ENCODE measurements around the gene HPS4.

HPS4 gene

DNA sequence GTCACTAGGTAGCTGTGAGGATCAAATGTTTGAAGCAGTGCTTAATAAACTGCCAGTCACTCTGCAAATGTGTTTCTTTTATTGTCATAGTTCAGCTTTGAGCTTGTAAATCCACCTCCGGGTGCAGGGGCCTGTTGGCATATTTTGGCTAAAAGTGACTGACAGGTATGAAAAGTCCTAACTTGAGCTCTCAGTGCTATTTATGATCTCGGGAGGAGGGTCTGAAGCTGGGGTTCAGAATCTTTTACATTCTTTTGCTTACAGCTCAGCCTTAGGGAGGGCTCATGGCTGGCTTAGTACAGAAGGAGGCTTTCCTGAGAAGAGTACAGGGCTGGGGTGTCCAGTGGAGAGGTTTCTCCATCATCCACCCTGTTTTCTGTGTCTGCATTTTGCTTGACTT is 53.0 kb downstream of the HPS4 start:
- Histone ChIP-seq H3K79me1 (ENCODE audit: low read length) (peaks cover 2% of the 10 kb centered on the region), H3K4ac (ENCODE audit: low read depth, low read length) (no peak overlapping the region), H3K4me2 (ENCODE audit: low read length) (no peak overlapping the region), H2BK5ac (ENCODE audit: low read length) (no peak overlapping the region), H2BK120ac (ENCODE audit: low read depth, low read length) (no peak overlapping the region), H3K4me1 (ENCODE audit: control insufficient read depth, low read depth, low read length) (peaks cover 4% of the 10 kb centered on the region), H3K27me3 (ENCODE audit: insufficient read depth, low read length, poor library complexity) (no peaks in the 10 kb centered on the region), H3K56ac (ENCODE audit: low read length) (peak overlapping the region; percentile 7), H2AK5ac (ENCODE audit: low read length) (no peak overlapping the region), H3K79me2 (ENCODE audit: control insufficient read depth, insufficient read depth, low read length) (no peaks in the 10 kb centered on the region), H3K27ac (ENCODE audit: low read depth, low read length) (no peak overlapping the region), H3K4me3 (ENCODE audit: low read length) (no peak overlapping the region), H2BK15ac (replicated peaks; ENCODE audit: low read depth) (no peak overlapping the region), H3K23ac (ENCODE audit: low read length) (no peak overlapping the region), H4K8ac (ENCODE audit: low read depth, low read length) (no peak overlapping the region), H3K9ac (ENCODE audit: low read length) (no peak overlapping the region), H3K36me3 (ENCODE audit: control insufficient read depth, insufficient read depth, low read length) (no peaks in the 10 kb centered on the region), H3K18ac (ENCODE audit: low read length) (no peak overlapping the region), H4K5ac (ENCODE audit: low read length) (no peak overlapping the region)
- DNase-seq, result no peak
- no CpG with 5 or more reads among the region's 2 CpGs for WGBS (ENCODE audit: extremely low coverage, insufficient coverage, low lambda C conversion rate)

GRCh38 chr22:26429458-26430286 is 53.9 kb downstream of the HPS4 start:
- DNase-seq, result no peak
- H3K36me3 ChIP-seq (ENCODE audit: control insufficient read depth, insufficient read depth, low read length), result no peaks in the 10 kb centered on the region
- peaks cover 4% of the 10 kb centered on the region for H3K4me1 ChIP-seq (ENCODE audit: control insufficient read depth, low read depth, low read length)
- no peaks in the 10 kb centered on the region for H3K27me3 ChIP-seq (ENCODE audit: insufficient read depth, low read length, poor library complexity)
- H2BK5ac ChIP-seq (ENCODE audit: low read length), result no peak overlapping the region
- peak overlapping the region; percentile 78 for H3K18ac ChIP-seq (ENCODE audit: low read length)
- peak overlapping the region; percentile 58 for H4K8ac ChIP-seq (ENCODE audit: low read depth, low read length)
- H3K9ac ChIP-seq (ENCODE audit: low read length), result peak overlapping the region; percentile 6
- no peak overlapping the region for H2BK120ac ChIP-seq (ENCODE audit: low read depth, low read length)
- no peak overlapping the region for H3K4ac ChIP-seq (ENCODE audit: low read depth, low read length)
- no peak overlapping the region for H4K5ac ChIP-seq (ENCODE audit: low read length)
- no peak overlapping the region for H2BK15ac ChIP-seq (replicated peaks; ENCODE audit: low read depth)
- H3K23ac ChIP-seq (ENCODE audit: low read length), result no peak overlapping the region
- H2AK5ac ChIP-seq (ENCODE audit: low read length), result peak overlapping the region; percentile 25
- H3K4me3 ChIP-seq (ENCODE audit: low read length), result peak overlapping the region; percentile 26
- H3K4me2 ChIP-seq (ENCODE audit: low read length), result peak overlapping the region; percentile 2
- peaks cover 2% of the 10 kb centered on the region for H3K79me1 ChIP-seq (ENCODE audit: low read length)
- H3K79me2 ChIP-seq (ENCODE audit: control insufficient read depth, insufficient read depth, low read length), result no peaks in the 10 kb centered on the region
- H3K27ac ChIP-seq (ENCODE audit: low read depth, low read length), result no peak overlapping the region
- peak overlapping the region; percentile 28 for H3K56ac ChIP-seq (ENCODE audit: low read length)
- no CpG with 5 or more reads among the region's 50 CpGs for WGBS (ENCODE audit: extremely low coverage, insufficient coverage, low lambda C conversion rate)

DNA sequence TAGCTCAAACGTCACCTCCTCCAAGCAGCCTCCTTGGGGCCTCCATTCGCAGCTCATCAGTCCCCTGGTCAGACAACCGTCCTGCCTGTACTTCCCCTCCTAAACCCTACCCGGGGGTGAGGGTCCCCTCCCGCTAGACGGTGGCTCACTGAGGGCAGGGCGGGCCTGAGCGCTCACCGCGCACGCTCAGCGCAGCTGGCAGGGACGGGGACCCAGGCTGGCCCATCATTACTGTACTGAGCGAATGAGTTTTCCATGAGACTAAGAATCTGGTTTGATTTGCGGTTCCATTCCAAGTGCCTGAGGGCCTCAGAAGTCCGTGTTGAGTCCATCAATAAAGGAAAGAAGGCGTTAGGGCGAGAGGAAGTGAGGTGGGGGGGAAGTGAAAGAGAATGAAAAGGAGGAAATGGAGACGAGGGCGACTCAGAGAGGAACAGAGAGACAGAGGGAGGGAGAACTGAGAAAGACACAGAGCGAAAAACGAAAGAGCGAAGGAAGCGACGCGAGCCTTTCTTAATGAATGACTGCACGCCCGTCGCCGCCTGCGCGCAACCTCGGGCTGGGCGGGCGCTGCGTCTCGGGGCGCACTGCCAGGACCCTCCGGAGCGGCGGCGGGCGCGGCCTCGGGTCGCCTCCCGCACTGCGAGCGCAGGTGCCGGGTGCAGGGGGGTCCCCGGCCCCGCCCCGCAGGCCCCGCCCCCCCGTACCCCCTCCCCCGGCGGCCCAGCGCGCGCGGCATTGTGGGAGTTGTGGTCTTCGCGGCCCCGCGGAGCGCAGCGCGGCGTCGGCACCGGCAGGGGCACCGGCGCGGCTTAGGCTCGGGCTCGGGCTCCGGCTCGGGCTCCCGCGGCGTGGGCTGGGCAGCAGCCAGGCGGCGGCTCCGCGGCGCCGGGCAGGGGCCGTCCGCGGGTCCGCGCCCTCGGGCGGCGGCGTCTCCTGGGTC is 54.8 kb downstream of the HPS4 start, which contains the start of gene ASPHD2:
ASPHD2 (plus strand) TSS at position 746 of the 943 bp plus-strand sequence. CDS start 4,356 bp downstream, outside the sequence.
- H3K36me3 ChIP-seq (ENCODE audit: control insufficient read depth, insufficient read depth, low read length), result no peaks in the 10 kb centered on the region
- H3K79me2 ChIP-seq (ENCODE audit: control insufficient read depth, insufficient read depth, low read length), result no peaks in the 10 kb centered on the region
- no peak within 1 kb of the TSS for H2BK15ac ChIP-seq (replicated peaks; ENCODE audit: low read depth)
- no peak within 1 kb of the TSS for H2BK5ac ChIP-seq (ENCODE audit: low read length)
- H3K4me1 ChIP-seq (ENCODE audit: control insufficient read depth, low read depth, low read length), result peaks cover 4% of the 10 kb centered on the region
- H3K23ac ChIP-seq (ENCODE audit: low read length), result peak within 1 kb of the TSS; percentile 96
- H4K8ac ChIP-seq (ENCODE audit: low read depth, low read length), result peak within 1 kb of the TSS; percentile 58
- H3K4me2 ChIP-seq (ENCODE audit: low read length), result peak within 1 kb of the TSS; percentile 94
- H2BK120ac ChIP-seq (ENCODE audit: low read depth, low read length), result no peak within 1 kb of the TSS
- H4K5ac ChIP-seq (ENCODE audit: low read length), result no peak within 1 kb of the TSS
- peak within 1 kb of the TSS; percentile 25 for H2AK5ac ChIP-seq (ENCODE audit: low read length)
- no peak within 1 kb of the TSS for H3K4ac ChIP-seq (ENCODE audit: low read depth, low read length)
- no peak within 1 kb of the TSS for H3K27ac ChIP-seq (ENCODE audit: low read depth, low read length)
- H3K56ac ChIP-seq (ENCODE audit: low read length), result peak within 1 kb of the TSS; percentile 92
- peaks cover 2% of the 10 kb centered on the region for H3K79me1 ChIP-seq (ENCODE audit: low read length)
- H3K9ac ChIP-seq (ENCODE audit: low read length), result peak within 1 kb of the TSS; percentile 78
- peak within 1 kb of the TSS; percentile 76 for H3K4me3 ChIP-seq (ENCODE audit: low read length)
- H3K18ac ChIP-seq (ENCODE audit: low read length), result peak within 1 kb of the TSS; percentile 78
- no peaks in the 10 kb centered on the region for H3K27me3 ChIP-seq (ENCODE audit: insufficient read depth, low read length, poor library complexity)
- no CpG with 5 or more reads among the region's 96 CpGs for WGBS (ENCODE audit: extremely low coverage, insufficient coverage, low lambda C conversion rate)
- peak; percentile 68 for DNase-seq

DNA sequence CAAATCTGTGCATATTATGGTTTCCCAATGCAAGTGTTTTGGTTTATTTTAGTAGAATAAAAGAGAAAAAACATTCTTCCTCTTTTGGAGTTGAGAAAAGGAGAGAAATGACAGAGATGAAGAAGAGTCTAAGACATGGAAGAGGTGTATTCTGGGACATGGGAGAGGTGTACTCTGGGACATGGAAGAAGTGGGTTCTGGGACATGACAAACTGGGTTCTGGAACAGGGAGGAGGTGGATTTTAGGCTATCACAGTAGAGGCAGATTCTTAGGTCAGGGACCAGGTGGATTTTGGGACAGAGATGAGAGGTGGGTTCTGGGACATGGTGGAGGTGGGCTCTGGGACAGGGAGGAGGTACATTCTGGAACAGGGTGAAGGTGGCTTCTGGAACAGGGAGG is 56.7 kb downstream of the HPS4 start:
- no peaks in the 10 kb centered on the region for H3K27me3 ChIP-seq (ENCODE audit: insufficient read depth, low read length, poor library complexity)
- no peak overlapping the region for H2BK5ac ChIP-seq (ENCODE audit: low read length)
- no peak overlapping the region for H4K5ac ChIP-seq (ENCODE audit: low read length)
- H3K23ac ChIP-seq (ENCODE audit: low read length), result no peak overlapping the region
- no peak overlapping the region for H2BK120ac ChIP-seq (ENCODE audit: low read depth, low read length)
- no peak overlapping the region for H2AK5ac ChIP-seq (ENCODE audit: low read length)
- H3K9ac ChIP-seq (ENCODE audit: low read length), result no peak overlapping the region
- no peak overlapping the region for H3K4me2 ChIP-seq (ENCODE audit: low read length)
- H3K4me1 ChIP-seq (ENCODE audit: control insufficient read depth, low read depth, low read length), result peaks cover 4% of the 10 kb centered on the region
- H3K18ac ChIP-seq (ENCODE audit: low read length), result no peak overlapping the region
- no peaks in the 10 kb centered on the region for H3K36me3 ChIP-seq (ENCODE audit: control insufficient read depth, insufficient read depth, low read length)
- no peak overlapping the region for H3K4ac ChIP-seq (ENCODE audit: low read depth, low read length)
- no peak for DNase-seq
- H2BK15ac ChIP-seq (replicated peaks; ENCODE audit: low read depth), result no peak overlapping the region
- no peak overlapping the region for H4K8ac ChIP-seq (ENCODE audit: low read depth, low read length)
- H3K56ac ChIP-seq (ENCODE audit: low read length), result no peak overlapping the region
- peaks cover 2% of the 10 kb centered on the region for H3K79me1 ChIP-seq (ENCODE audit: low read length)
- H3K79me2 ChIP-seq (ENCODE audit: control insufficient read depth, insufficient read depth, low read length), result no peaks in the 10 kb centered on the region
- no peak overlapping the region for H3K4me3 ChIP-seq (ENCODE audit: low read length)
- H3K27ac ChIP-seq (ENCODE audit: low read depth, low read length), result no peak overlapping the region

GRCh38 chr22:26418620-26419019 is 65.0 kb downstream of the HPS4 start:
- H2BK5ac ChIP-seq (ENCODE audit: low read length), result no peak overlapping the region
- H4K8ac ChIP-seq (ENCODE audit: low read depth, low read length), result no peak overlapping the region
- no peaks in the 10 kb centered on the region for H3K4me1 ChIP-seq (ENCODE audit: control insufficient read depth, low read depth, low read length)
- H3K4me3 ChIP-seq (ENCODE audit: low read length), result no peak overlapping the region
- no peaks in the 10 kb centered on the region for H3K27me3 ChIP-seq (ENCODE audit: insufficient read depth, low read length, poor library complexity)
- no peak for DNase-seq
- H3K27ac ChIP-seq (ENCODE audit: low read depth, low read length), result no peak overlapping the region
- H3K79me1 ChIP-seq (ENCODE audit: low read length), result no peaks in the 10 kb centered on the region
- no peak overlapping the region for H2BK120ac ChIP-seq (ENCODE audit: low read depth, low read length)
- no peak overlapping the region for H4K5ac ChIP-seq (ENCODE audit: low read length)
- no peak overlapping the region for H2AK5ac ChIP-seq (ENCODE audit: low read length)
- H3K36me3 ChIP-seq (ENCODE audit: control insufficient read depth, insufficient read depth, low read length), result no peaks in the 10 kb centered on the region
- no peak overlapping the region for H3K56ac ChIP-seq (ENCODE audit: low read length)
- H3K9ac ChIP-seq (ENCODE audit: low read length), result no peak overlapping the region
- no peak overlapping the region for H2BK15ac ChIP-seq (replicated peaks; ENCODE audit: low read depth)
- no peaks in the 10 kb centered on the region for H3K79me2 ChIP-seq (ENCODE audit: control insufficient read depth, insufficient read depth, low read length)
- H3K18ac ChIP-seq (ENCODE audit: low read length), result no peak overlapping the region
- H3K23ac ChIP-seq (ENCODE audit: low read length), result no peak overlapping the region
- WGBS (ENCODE audit: extremely low coverage, insufficient coverage, low lambda C conversion rate), result no CpG with 5 or more reads among the region's 3 CpGs
- no peak overlapping the region for H3K4ac ChIP-seq (ENCODE audit: low read depth, low read length)
- H3K4me2 ChIP-seq (ENCODE audit: low read length), result no peak overlapping the region
